Liver (tissue), 3 donors: ENCODE data around the gene FAM13A.
"Not testable (repeated sequence)": the region's sequence is repeated elsewhere in the genome, so short reads cannot be mapped to it uniquely, and the experiment has no call there.

Experiments
- CTCF ChIP-seq: fragments of 150-350 bp; IDR thresholded peaks from 2 replicates; pipeline ENCODE4 v1.5.1; 2017; ENCODE audit warnings: improper control_type of control experiment, low read depth, low read length; ENCODE audit not compliant: missing input control
- GABPA ChIP-seq, 2 donors: IDR thresholded peaks in 1 of 2; conservative IDR thresholded peaks in 1 of 2; 2 replicates each; pipeline ENCODE4 v1.6.1; 2016; ENCODE audit warnings: antibody characterized with exemption in 2 of 2, mild to moderate bottlenecking in 1 of 2, moderate library complexity in 1 of 2
- HNF4G ChIP-seq: IDR thresholded peaks from 2 replicates; pipeline ENCODE4 v1.6.1; 2016; ENCODE audit warnings: antibody characterized with exemption
- MAX ChIP-seq: IDR thresholded peaks from 2 replicates; pipeline ENCODE4 v1.6.1; 2016; ENCODE audit warnings: antibody characterized with exemption
- REST ChIP-seq: IDR thresholded peaks from 2 replicates; pipeline ENCODE4 v1.6.1; 2016; ENCODE audit warnings: antibody characterized with exemption, mild to moderate bottlenecking
- RXRA ChIP-seq, 2 donors: IDR thresholded peaks; 2 replicates each; pipeline ENCODE4 v1.6.1; 2017 to 2018; ENCODE audit warnings: antibody characterized with exemption in 2 of 2, mild to moderate bottlenecking in 1 of 2
- SP1 ChIP-seq: IDR thresholded peaks from 2 replicates; pipeline ENCODE4 v1.6.1; 2018; ENCODE audit warnings: antibody characterized with exemption, mild to moderate bottlenecking
- TAF1 ChIP-seq: conservative IDR thresholded peaks from 2 replicates; pipeline ENCODE4 v1.6.1; 2016; ENCODE audit warnings: antibody characterized with exemption, mild to moderate bottlenecking
- YY1 ChIP-seq: IDR thresholded peaks from 2 replicates; pipeline ENCODE4 v1.6.1; 2016; ENCODE audit warnings: antibody characterized with exemption, mild to moderate bottlenecking
- donor health status: healthy.
- donor health status: healthy.

GRCh38 chr4:88995257-88995656, 61.7 kb downstream of the FAM13A start:
- TF ChIP-seq CTCF; REST; RXRA (IDR thresholded peaks at IDR 0.05); GABPA (IDR thresholded peaks at IDR 0.05 in 1 of 2, conservative IDR thresholded peaks at IDR 0.05 in 1 of 2); TAF1; MAX; YY1; SP1; HNF4G: not testable (repeated sequence)
